HuH-7 (cell line): Measurements from ENCODE around the gene ADM.
"Not testable (repeated sequence)": the region's sequence is repeated elsewhere in the genome, so short reads cannot be mapped to it uniquely, and the experiment has no call there.

ENCODE experiments used
- DNase-seq: peaks from one replicate; pipeline ENCODE4 v3.0.0; 2011; ENCODE audit warnings: low spot score

Gene ADM, protein sequence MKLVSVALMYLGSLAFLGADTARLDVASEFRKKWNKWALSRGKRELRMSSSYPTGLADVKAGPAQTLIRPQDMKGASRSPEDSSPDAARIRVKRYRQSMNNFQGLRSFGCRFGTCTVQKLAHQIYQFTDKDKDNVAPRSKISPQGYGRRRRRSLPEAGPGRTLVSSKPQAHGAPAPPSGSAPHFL

DNA sequence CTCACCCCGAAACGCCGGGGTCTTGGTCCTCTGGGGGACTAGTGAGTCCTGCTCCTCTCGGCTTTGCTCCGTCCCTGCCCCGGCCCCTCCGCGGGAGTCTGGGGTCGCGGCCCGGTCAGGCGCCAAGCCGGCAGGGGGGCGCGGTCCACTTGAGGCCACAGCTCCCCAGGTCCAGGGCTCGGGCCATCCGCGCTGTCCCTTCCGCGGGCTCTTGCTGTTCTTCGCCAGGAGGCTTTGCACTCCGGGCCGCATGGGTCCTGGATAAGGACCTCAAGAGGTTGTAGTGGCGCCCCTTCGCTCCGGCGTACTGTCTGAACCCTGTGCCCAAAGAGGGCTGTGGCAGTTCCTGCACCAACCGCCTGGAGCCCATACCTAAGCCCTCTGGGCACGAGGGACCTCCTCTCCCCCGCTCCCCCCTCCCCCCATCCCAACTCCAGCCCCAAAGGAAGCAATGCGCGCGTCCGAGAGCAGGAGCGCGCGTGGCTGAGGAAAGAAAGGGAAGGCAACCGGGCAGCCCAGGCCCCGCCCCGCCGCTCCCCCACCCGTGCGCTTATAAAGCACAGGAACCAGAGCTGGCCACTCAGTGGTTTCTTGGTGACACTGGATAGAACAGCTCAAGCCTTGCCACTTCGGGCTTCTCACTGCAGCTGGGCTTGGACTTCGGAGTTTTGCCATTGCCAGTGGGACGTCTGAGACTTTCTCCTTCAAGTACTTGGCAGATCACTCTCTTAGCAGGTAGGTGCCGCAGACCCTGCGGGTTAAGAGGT, at the start of gene ADM:
ADM (plus strand) TSS at position 579 of the 767 bp plus-strand sequence. CDS start 628 bp downstream, outside the sequence.
- peak; percentile 93 for DNase-seq

DNA sequence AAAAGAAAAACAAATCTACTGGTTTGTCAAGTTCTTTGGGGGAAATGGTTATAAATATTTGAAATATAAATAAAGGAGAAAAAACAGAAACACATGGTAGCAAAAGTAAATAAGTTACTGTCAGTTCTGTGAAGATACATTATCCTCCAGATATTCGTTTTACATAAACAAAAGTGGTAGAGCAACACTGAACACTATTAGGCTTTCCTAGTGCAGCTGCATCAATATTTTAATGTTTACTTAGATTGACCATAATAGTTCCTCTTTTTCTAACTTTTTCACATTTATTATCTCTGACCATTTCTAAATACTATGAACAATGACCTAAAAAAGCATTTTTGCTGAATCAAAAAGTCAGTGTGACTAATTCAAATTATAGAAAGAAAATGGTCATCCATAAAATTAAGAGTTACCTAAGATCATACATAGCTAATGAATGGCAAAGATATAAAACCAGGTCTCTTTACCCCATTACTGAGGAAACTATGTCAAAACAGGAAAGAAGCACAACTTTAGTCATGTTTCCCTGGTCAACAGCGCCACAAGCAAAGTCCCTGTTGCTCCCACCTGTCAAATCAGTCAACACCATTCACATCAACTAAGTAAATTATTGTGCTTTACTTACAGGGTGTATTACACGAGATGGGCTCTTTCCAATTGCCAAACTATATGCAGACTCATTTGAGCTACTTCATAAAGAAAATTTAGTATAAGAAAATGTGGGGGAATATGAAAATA, 49.3 kb upstream of the ADM start:
- DNase-seq = no peak

DNA sequence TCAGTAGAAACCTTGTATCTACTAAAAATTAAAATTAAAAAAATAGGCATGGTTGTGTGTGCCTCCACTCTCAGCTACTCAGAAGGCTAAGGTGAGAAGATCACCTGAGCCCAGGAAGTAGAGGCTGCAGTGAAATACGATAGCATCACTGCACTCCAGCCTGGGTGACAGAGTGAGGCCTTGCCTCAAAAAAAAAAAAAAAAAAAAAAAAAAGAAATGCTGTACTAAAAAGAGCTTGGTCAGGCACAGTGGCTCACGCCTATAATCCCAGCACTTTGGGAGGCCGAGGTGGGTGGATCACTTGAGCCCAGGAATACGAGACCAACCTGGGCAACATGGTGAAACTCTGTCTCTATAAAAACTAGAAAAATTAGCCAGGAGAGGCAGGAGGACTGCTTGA, 47.4 kb upstream of the ADM start:
- no peak for DNase-seq

DNA sequence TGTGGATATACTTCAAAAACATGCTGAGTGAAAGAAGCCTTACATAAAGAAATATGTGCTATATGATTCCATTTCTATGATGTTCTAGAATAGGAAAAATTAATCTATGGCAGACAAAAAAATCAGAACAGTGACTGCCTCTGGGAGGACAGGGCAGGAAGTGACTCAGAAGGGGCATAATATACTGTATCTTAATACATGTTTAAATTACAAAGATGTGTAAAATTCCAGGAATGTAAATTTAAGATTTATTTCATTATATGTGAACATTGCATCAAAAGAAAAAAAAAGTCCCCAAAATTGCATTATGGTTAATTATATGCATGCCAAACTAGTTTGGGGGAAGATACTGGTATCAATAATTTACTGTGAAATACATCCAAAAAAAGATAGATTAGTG, 43.1 kb upstream of the ADM start:
- no peak for DNase-seq

DNA sequence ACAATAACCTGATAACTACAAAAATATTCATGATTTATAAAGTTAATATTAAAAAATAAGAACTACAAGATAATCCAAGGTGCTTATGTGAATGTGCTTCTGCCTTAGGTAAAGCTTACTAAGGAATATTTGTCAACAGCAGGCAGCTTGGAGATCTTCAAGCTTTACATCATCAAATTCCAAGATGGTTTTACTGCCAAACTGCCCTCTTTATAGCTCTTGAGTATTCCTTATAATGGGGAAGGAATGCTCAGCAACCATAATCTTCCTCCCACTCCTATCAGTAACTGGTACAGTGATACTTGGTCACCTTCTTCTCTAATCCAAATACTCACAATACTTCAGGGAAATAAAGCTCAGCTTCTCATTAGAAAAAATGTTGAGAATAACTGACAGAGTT, 40.9 kb upstream of the ADM start:
- no peak for DNase-seq

DNA sequence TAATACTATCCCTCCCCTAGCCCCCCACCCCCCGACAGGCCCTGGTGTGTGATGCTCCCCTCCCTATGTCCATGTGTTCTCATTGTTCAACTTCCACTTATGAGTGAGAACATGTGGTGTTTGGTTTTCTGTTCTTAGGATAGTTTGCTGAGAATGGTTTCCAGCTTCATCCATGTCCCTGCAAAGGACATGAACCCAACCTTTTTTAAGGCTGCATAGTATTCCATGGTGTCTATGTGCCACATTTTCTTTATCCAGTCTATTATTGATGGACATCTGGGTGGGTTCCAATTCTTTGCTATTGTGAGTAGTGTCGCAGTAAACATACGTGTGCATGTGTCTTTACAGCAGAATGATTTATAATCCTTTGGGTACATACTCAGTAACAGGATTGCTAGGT, 40.2 kb upstream of the ADM start:
- DNase-seq = not testable (repeated sequence)

DNA sequence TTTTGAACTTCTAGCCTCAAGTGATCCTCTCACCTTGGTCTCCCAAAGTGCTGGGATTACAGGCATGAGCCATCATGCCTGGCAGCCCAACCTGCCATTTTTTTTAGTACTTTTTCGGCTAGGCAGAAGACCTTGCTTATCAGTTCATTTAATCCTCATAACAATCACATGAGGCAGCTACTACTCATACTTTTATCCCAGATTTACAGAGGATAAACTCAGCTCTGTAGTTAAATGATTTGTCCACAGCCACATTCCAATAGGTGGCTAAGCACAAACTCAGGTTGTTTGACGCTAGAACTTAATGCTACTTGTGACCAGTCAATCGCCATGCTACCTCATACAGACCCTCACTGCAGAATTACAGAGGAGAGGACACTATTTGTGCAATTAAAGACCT, 38.9 kb upstream of the ADM start:
- no peak for DNase-seq

DNA sequence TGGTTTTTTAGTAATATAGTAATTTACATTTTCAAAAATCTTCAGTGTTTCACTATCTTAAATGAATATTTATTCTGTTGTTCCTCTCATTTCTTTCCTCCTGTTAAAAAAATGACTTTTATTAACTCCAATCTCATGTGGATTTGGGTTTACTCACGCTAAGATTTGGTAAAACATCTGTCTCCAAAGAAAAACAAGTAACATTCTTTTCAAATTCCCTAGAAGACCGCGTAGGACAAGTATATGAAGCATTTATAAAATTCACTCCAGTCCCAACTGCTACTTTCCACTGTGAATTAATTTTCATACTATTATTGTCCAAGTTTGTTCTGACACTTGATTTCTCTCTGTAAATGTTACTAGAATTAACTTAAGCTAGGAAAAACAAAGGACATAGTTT, 37.1 kb upstream of the ADM start:
- no peak for DNase-seq

DNA sequence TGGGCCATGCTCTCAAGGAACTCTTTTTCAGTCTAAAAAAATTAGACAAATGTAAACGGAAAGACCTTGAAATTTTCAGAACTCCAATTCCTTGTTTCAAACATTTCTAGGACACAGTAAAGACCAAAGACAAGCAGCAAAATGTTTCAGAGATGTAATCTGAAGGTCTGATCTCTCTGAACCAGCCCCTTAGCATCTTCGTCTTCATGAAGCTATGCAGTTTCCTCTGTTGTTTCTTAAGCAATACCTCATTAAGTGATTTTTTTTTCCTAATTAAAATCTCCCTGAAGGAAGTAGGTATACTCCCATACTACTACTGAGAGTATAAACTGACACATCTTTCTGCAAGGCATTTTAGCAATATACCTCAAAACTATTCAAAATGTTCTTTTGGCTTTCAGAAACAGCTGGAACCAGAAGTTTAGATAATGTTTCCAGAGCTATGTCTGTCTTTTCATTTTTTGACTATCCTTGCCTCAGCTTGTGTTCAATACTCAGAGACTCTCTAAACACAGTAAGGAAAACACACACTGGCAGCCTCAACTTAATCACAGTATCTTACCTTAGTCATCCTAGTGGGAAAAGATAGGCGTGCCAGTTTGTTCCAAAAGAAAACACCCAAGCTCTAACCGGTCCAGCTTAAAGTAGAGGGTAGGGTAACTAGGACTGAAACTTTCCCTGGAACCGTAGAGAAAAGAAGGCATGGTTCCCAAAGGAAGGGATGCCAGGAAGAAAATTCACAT, 36.0 kb upstream of the ADM start:
- DNase-seq = no peak

DNA sequence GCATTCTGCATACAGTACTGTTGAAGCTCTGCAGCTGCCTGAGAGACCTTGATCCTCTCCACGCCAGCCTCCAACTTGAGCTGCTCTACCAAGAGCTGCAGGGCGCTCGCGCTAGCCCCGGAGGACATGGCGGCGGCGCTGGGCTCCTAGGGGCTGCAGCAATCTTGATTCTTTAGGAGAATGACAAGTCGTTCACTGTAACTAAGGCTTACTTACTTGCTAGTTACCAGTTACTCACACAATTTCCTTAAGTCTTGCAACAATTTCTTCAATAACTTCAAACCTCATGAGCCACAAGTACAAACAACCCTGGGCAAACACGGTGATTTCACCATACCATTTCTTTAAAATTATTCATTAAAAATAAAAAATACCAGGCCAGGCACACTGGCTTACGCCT, 32.7 kb upstream of the ADM start:
- no peak for DNase-seq

DNA sequence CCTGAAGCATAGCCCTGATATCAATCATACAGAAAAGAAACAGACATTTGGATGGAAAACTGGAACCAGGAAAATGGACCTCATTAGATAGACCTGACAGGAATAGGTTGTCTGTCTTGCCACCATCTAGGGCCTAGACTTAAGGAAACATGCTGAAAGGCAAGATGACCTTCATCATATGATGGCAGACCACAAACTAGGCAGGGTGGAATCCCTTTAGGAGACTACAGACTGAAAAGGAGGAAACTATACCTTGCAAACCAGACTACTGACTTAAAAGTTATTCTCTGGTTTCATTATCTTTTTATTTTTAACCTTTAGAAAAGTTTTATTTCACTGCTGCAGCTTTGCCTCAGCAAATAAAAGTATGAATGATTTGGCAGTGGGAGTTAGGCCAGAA, 31.1 kb upstream of the ADM start:
- no peak for DNase-seq

DNA sequence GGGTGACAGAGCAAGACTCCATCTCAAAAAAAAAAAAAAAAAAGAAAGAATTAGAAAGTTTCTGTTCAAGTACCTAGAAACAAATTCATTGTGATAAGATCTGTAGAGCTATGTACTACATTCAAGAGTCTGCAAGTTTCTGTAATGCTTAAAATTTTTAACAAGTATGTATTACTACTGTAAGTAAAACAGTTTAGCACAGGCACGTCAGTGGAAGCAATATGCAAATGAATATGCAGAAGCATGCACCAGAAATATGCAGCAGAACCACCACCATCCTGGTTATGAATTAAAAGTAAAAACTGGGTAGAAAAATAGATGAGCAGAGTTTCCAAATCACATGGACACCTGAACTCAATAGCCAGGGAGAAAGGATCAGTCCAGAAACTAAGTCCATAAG, 30.1 kb upstream of the ADM start:
- DNase-seq = no peak

DNA sequence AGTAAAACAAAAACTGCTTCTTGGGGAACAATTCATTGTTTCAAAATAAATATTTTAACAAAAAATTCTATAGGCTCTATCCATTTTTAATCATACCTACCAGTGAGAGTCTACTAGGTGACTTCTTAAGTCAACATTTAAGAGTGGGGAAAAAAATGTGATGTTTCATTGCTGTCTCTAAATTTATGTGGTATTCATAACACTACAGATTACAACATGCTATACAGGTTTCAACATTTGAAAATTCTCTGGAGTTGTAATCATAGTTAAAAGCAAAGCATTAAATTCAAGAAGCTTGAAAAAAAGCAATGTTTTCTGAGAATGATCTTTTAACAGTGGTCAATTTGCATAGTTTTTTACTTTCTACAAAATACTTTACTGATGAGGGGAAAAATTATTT, 29.2 kb upstream of the ADM start:
- DNase-seq = no peak

DNA sequence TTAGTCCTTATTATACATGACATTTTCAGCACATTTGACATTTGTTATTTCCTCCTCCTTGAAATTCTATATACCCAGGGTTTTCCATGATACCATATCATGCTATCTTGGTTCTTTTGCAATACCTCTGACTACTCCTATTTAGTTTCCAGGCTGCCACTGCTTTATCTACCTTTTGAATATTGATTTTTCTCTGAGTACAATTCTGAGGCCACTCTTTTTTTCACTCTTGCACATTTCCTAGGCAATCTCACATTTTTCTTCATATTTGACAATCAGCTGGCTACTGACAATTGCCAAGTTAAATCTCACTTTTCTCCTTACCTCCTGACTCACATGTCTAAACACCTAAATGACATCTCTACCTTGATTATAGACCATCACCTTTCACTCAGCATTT, 22.8 kb upstream of the ADM start:
- peak; percentile 42 for DNase-seq

DNA sequence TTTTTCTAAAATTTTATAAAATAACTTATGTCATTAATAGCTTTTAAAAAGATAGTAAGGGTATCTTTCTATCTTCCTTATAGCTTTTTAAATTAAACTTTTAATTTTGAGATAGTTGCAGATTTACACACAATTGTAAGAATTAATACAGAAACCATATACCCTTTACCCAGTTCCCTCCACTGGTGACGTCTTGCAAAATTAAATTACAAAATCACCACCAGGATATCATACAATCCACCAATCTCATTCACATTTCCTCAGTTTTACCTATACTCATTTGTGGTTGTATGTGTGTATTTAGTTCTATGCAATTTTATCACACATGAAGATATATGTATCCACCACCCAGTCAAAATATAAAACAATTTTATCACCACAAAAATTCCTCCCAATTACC, 20.9 kb upstream of the ADM start:
- DNase-seq = no peak

DNA sequence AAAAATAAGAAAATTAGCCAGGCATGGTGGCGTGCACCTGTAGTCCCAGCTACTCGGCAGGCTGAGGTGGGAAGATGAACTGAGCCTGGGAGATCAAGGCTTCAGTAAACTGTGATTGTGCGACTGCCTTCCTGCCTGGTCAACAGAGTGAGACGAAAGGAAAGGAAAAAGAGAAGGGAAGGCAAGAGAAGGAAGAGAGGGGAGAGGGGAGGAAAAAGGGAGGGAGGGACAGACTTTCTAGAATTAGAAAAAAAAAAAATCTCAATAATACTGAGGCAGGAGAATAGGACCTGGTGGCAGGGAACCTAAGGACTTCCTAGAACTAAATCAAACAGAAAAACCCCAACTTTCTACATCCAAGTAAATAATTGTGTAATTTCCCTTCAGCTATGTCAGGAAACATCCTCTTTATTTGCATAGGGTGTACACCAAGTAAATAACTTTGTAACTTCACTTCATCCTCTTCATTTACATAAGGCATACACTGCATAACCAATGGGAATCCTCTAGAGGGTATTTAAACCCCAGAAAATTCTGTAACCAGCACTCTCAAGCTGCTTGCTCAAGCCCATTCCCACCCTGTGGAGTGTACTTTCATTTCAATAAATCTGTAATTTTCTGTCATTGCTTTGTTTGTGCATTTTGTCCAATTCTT, 19.6 kb upstream of the ADM start:
- no peak for DNase-seq

DNA sequence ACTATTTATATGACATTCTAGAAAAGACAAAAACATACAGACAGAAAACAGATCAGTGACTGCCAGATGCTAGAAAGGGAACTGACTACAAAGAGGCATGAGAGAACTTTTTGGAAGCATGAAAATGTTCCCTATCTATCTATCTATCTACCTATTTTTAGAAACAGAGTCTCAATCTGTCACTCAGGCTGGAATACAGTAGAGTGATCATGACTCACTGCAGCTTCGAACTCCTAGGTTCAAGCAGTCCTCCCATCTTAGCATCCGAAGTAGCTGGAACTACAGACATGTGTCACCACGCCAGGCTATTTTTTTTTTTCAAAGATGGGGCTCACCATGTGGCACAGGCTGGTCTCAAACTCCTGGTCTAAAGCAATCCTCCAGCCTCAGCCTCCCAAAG, 17.7 kb upstream of the ADM start:
- no peak for DNase-seq

DNA sequence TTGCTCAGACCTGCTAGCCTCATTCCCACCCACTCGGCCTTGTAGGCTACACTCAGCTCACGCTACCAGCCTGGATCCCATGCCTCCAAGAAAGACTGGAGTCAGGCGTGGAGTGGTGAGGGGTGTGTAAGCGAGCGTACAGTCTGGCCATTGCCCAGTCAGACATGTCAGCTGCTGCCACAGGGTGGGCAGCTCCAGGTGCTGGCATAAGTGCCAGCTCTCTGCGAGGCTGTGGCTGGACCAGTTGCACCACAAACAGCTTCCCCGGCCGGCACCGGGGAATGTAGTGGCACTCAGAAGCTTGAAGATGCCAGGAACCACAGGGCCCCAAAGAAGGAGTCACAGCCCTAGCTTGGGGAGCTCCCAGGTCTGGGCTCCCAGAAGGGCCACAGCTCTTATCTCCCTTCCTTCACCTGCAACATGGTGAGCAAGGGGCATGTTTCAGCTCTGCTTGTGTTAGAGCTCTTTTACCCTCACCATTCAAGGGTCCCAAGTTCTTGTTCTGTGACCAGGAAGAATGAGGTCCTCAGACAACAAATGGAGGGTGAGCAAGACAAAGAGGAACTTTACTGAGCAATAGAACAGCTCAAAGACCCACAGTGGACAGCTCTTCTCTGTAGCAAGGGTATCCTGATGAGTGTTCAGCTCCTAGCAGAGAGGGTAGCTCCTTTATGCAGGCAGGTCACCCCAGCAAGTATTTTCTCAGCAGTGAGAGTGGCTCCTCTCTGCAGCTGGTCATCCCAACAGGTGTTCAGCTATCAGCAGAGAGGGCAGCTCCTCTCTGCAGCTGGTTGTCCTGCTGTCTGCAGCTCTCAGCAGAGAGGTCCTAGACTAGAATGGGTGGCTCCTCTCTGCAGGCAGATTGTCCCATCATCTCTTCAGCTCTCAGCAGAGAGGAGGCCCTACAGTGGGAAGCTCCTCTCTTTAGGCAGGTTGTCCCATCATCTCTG, 16.8 kb upstream of the ADM start:
- DNase-seq = no peak

DNA sequence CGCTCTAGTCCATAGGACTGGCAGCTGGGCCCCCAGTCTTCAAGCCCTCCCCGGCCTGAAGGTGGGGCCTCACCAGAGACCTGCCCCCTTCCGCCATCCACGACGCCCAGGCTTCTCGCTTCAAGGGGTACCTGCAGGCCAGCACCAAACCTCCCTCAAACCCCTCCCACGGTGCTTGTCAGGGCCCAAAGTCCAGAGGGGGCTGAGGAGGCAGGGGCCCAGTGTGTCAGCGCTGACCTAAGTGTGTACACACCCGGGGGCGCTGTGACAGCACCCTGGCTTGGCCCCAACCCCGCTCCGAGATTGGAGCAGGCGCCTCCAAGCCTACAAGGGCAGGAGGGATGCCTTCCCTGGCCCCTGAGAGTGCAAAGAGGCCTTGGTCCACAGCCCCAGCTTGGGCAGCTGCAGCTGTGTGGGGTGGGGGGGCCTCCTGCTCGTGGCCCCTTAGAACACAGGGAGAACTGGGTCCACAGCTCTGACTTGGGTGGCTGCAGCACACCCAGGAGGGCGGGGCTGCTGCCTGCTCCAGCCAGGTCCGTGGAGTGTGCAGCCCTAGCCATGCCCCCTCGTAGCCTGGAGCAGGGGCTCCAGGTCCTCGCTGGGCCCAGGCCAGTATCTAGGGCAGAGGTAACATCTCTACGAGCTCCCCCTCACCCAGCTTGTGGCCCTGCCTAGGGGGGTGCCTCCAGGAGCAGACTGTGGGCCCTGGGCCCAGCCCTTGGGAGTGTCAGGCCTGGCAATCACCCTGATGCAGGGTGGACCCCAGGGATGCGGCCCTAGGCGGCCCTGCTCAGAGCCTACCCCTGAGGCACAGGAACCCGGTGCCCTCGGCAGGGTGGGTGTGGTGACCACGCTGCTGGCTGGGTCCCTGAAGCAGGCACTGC, 15.8 kb upstream of the ADM start:
- DNase-seq = peak; percentile 28
